ENCODE results near the gene IGHMBP2.

IGHMBP2 gene

DNA sequence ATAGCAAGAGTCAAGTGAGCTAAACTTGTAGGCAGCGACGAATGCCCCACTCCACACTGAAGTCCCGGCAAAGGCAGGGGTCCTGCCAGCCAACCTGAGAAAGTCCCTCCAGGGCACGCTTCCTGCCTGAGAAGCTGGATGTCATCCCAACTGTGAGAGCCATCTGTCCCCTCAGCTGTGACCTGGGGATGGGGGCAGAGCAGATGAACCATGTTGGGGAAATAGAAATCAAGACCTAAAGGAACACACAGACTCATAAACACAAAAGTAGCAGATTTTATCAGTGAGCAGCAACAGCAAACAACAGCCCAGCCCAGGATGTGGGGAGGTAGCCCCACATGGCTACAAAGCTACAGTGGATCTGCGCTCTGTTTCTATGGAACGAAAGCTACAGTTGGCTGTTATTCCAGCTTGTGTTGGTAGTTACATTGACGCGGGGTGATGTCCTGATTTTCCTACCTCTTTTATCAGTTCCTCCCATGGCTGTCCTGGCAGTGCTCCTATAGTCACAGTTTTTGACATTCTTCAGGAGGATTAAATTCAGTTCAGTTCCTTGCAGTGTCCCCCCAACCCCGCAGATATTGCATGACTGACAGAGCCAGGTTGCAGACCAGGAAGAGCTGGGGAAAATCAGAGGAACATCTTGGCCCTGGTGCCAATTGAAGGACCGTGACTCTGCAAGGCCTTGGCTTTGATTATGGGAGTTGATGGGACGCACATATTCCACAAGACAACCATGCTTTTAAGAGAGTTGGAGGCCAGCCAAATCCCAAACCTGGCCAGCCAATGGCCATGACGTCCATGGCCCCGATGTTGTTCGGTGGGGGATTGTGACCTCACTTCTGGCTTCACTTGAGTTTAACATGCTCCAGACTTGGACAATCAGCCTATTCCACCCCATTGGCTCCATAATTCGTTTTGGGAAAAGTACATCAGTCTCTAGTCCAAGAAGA is 62.5 kb downstream of the IGHMBP2 start:
- CTCF ChIA-PET, result interaction anchor here (1.1 kb wide), 1 partner anchor 42 kb away, joined by 3 read pairs; no protein-coding TSS in a partner anchor
- no peak overlapping the region for H3K4me3 ChIP-seq (ENCODE audit: low read depth, low read length)
- POLR2A ChIA-PET, result no interaction called here
- no peak for DNase-seq (ENCODE audit: low read depth, low spot score)
- TF ChIP-seq, protein P1, sequence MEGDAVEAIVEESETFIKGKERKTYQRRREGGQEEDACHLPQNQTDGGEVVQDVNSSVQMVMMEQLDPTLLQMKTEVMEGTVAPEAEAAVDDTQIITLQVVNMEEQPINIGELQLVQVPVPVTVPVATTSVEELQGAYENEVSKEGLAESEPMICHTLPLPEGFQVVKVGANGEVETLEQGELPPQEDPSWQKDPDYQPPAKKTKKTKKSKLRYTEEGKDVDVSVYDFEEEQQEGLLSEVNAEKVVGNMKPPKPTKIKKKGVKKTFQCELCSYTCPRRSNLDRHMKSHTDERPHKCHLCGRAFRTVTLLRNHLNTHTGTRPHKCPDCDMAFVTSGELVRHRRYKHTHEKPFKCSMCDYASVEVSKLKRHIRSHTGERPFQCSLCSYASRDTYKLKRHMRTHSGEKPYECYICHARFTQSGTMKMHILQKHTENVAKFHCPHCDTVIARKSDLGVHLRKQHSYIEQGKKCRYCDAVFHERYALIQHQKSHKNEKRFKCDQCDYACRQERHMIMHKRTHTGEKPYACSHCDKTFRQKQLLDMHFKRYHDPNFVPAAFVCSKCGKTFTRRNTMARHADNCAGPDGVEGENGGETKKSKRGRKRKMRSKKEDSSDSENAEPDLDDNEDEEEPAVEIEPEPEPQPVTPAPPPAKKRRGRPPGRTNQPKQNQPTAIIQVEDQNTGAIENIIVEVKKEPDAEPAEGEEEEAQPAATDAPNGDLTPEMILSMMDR (IDR thresholded peaks at IDR 0.05; ENCODE audit: insufficient read depth, low read length, missing control alignments), result no peak

DNA sequence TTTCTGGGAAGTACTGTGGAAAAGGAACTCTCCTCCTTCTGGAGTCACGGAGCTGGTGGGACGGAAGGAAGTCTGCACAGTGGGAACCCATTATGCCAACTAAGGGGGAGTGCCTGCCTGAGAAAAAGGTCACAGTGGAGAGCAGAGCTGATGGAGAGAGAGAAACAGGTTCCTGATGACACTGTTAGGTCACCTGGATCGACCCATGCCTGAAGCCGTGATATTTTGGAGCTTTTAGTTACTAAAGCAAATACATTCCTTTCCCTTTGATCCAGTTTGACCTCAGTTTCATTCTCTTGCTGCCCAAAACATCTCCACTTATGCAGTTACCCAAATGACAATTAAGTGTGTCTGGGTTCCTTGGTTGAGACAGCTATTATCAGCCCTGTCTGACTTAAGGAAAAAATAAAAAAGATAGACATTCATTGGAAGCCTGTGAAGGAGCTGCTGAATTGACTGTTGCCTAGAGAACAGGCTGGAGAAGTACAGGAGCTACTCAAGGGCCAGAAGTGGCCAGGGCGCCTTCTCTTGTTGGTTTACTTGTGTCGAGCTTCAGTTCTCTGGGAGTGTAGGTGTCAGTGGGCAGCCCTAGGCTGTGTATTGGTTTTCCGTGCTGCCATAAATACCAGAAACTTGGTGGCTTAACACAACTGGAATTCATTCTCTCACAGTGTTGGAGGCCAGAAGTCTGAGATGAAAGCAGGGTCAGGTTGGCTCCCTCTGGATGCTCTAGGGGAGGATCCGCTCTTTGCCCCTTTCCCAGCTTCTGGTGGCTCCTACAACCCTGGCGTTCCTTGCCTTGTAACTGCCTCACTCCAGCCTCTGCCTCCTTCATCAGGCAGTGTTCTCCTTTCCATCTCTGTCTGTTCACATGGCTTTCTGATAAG is 63.4 kb downstream of the IGHMBP2 start:
- ChIA-PET CTCF (interaction anchor here (1.1 kb wide), 1 partner anchor 41 kb away, joined by 3 read pairs; no protein-coding TSS in a partner anchor), POLR2A (no interaction called here)
- DNase-seq (ENCODE audit: low read depth, low spot score), result no peak
- H3K4me3 ChIP-seq (ENCODE audit: low read depth, low read length), result no peak overlapping the region
- TF ChIP-seq, protein P1 (IDR thresholded peaks at IDR 0.05; ENCODE audit: insufficient read depth, low read length, missing control alignments), result no peak

DNA sequence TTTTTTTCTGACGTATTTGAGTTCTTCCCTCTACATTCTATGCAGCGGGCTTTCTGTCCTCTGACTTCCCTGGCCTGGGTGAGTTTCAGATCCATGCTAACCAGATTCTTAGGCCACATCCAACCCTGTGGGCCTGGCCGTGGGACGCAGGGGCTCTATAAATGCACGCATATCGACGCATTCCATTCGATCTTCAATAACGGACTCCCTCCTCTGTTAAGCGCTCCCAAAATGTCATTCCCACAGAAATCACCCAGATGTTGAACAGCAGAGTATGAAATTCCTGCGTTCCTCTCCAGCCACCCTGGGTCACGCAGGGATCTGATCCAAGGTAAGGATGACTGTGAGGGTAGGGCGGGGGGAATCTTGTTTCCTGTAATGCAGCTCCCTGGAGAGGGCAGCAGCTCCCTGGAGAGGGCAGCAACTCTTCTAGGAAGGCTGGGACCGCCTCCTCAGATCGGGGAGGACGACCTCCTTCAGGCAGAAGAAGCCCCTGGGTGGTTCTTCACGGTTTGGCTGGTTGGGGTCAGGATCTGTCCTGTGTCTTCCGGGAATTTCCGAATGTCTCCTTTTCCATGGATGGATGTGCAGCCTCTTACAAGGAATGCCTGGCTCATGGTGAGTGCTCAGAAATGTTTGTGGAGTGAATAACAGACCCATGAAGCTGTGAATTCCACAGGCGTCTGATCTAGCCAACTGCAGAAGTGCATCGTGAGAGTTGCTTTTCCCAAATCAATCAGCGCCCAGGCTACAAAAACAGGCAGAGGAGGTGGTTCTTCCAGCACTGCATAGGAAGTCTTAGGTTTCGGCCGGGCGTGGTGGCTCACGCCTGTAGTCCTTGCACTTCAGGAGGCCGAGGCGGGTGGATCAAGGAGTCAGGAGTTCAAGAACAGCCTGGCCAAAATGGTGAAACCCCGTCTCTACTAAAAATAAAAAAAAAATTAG is 64.9 kb downstream of the IGHMBP2 start:
- TF ChIP-seq, protein P1 (IDR thresholded peaks at IDR 0.05; ENCODE audit: insufficient read depth, low read length, missing control alignments), result peak; percentile 12
- CTCF ChIA-PET, result interaction anchor here (0.6 to 1.5 kb wide), 4 partner anchors 16 to 72 kb away, joined by 3 to 6 read pairs (median 4); no protein-coding TSS in a partner anchor
- no peak overlapping the region for H3K4me3 ChIP-seq (ENCODE audit: low read depth, low read length)
- DNase-seq (ENCODE audit: low read depth, low spot score), result no peak
- POLR2A ChIA-PET, result no interaction called here

DNA sequence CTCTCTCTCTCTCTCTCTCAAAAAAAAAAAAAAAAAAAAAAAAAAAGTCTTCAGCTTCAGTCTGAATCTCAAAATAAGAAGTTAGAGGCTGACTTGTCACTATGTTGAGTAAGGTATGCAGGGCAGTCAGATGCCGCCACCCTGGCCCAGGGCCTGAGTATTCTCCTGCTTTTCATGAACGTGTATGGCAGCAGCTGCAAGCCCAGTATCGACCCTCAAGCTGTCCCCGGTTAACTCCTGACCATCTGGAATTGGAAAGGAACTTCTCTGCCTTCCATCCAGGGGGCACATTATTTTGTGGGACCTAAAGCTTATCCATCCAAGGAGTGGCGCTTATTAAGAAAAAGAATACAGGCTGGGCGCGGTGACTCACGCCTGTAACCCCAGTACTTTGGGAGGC is 65.7 kb downstream of the IGHMBP2 start:
- no peak overlapping the region for H3K4me3 ChIP-seq (ENCODE audit: low read depth, low read length)
- ChIA-PET POLR2A (no interaction called here), CTCF (interaction anchor here (0.6 to 1.5 kb wide), 4 partner anchors 16 to 28 kb away, joined by 3 to 6 read pairs (median 4); no protein-coding TSS in a partner anchor)
- TF ChIP-seq, protein P1 (IDR thresholded peaks at IDR 0.05; ENCODE audit: insufficient read depth, low read length, missing control alignments), result no peak
- no peak for DNase-seq (ENCODE audit: low read depth, low spot score)

DNA sequence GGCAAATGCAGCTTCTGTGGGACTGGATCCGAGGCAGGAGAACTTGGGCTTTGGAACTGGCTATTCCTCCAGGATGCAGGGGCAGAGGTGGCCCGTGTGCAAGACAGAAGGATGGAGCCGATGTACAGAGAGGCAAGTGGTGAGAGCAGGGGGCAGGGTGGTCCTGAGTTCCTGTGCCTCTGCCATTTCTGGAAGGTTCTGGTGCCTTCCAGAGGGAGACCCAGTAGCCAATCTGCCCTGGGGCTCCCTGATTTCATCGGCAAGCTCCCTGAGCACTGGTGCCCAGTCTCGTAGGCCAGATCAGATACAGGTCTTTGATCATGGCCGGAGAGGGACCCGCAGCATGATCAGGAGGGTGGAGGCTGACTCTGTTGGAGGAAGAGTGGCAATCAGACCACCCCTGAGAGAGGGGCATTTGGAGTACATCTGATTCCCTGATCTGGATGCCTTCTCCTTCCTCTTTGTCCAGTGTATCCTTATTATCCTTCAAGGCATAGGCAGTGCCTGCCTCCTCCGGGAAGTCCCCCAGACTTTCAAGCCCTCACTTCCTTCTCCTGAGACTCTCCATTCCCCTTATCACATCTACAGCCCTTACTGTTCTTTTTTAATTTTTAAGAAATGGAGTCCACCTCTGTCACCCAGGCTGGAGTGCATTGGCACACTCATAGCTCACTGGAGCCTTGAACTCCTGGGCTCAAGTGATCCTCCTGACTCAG is 67.4 kb downstream of the IGHMBP2 start:
- no peak overlapping the region for H3K4me3 ChIP-seq (ENCODE audit: low read depth, low read length)
- TF ChIP-seq, protein P1 (IDR thresholded peaks at IDR 0.05; ENCODE audit: insufficient read depth, low read length, missing control alignments), result no peak
- DNase-seq (ENCODE audit: low read depth, low spot score), result no peak
- ChIA-PET POLR2A (no interaction called here), CTCF (no interaction called here)

All from AG04449 (cell line).